ENCODE measurements around the gene COL18A1. TPM values are rescaled to one million over a fixed set of nuclear protein-coding genes. Genes with fewer than 3 reads are reported as not detected.

Gene COL18A1
- total RNA-seq, 4 donors from 2014 or later: 19.3 to 121 (median 23.3) TPM

- H3K27me3 ChIP-seq: no peaks in the 10 kb centered on the region
- no peaks in the 10 kb centered on the region for H3K36me3 ChIP-seq
- WGBS, 2 donors (ENCODE audit: low coverage in 1 of 2): 85% methylated on average over 24 of the region's 26 CpGs; no CpG with 5 or more reads in 1 of the 2 donors
- H3K4me3 ChIP-seq: no peak overlapping the region
- H3K27ac ChIP-seq: no peak overlapping the region
- intact Hi-C loops (cut with DNase I; ENCODE audit: low total_unique reads) (no loop called here), in situ Hi-C loops (cut with MboI; ENCODE audit: low pct_ligation_motif_present in 1 of 4, low pct_unique_long_range_greater_than_20kb in 1 of 4, low sequenced_read_pairs in 3 of 4) (no loop called here)
- no peak for DNase-seq
- no peak for TF ChIP-seq EP300 (IDR thresholded peaks at IDR 0.05; ENCODE audit: low read depth)
- TF ChIP-seq POLR2AphosphoS5 (IDR thresholded peaks at IDR 0.05): no peak
- no peak for TF ChIP-seq POLR2A (IDR thresholded peaks at IDR 0.05)
- no peak for TF ChIP-seq CTCF (IDR thresholded peaks at IDR 0.05)
- no peaks in the 10 kb centered on the region for H3K4me1 ChIP-seq
- no peaks in the 10 kb centered on the region for H3K9me3 ChIP-seq
These were observed 11.9 kb upstream of the COL18A1 start for GRCh38 chr21:45393021-45393420.

GRCh38 chr21:45393833-45394638 is 10.9 kb upstream of the COL18A1 start:
- Histone ChIP-seq H3K36me3 (no peaks in the 10 kb centered on the region), H3K4me1 (no peaks in the 10 kb centered on the region), H3K9me3 (no peaks in the 10 kb centered on the region), H3K27me3 (no peaks in the 10 kb centered on the region), H3K27ac (no peak overlapping the region), H3K4me3 (no peak overlapping the region)
- intact Hi-C loops (cut with DNase I; ENCODE audit: low total_unique reads) (no loop called here), in situ Hi-C loops (cut with MboI; ENCODE audit: low pct_ligation_motif_present in 1 of 4, low pct_unique_long_range_greater_than_20kb in 1 of 4, low sequenced_read_pairs in 3 of 4) (no loop called here)
- no peak for DNase-seq
- 80 to 81% methylated on average over 11 to 26 of the region's 30 CpGs for WGBS, 2 donors (ENCODE audit: low coverage in 1 of 2)
- TF ChIP-seq EP300 (IDR thresholded peaks at IDR 0.05; ENCODE audit: low read depth) (no peak), POLR2AphosphoS5 (IDR thresholded peaks at IDR 0.05) (no peak), CTCF (IDR thresholded peaks at IDR 0.05) (no peak), POLR2A (IDR thresholded peaks at IDR 0.05) (no peak)

- Histone ChIP-seq H3K4me3 (no peak overlapping the region), H3K27me3 (no peaks in the 10 kb centered on the region), H3K27ac (no peak overlapping the region), H3K4me1 (no peaks in the 10 kb centered on the region), H3K9me3 (peaks cover 0 to 1% of the 10 kb centered on the region in 2 donors), H3K36me3 (no peaks in the 10 kb centered on the region)
- WGBS, 2 donors (ENCODE audit: low coverage in 1 of 2): 17 to 78% methylated on average over 1 to 8 of the region's 8 CpGs
- intact Hi-C loops (cut with DNase I; ENCODE audit: low total_unique reads): no loop called here
- TF ChIP-seq CTCF (IDR thresholded peaks at IDR 0.05): no peak
- in situ Hi-C loops (cut with MboI; ENCODE audit: low pct_ligation_motif_present in 1 of 4, low pct_unique_long_range_greater_than_20kb in 1 of 4, low sequenced_read_pairs in 3 of 4): no loop called here
- DNase-seq: no peak
These were observed 8.4 kb upstream of the COL18A1 start for GRCh38 chr21:45396620-45396995.

- Histone ChIP-seq H3K27me3 (peaks cover 3% of the 10 kb centered on the region), H3K4me1 (no peaks in the 10 kb centered on the region), H3K36me3 (no peaks in the 10 kb centered on the region), H3K27ac (no peak overlapping the region), H3K9me3 (peaks cover 0 to 3% of the 10 kb centered on the region in 2 donors), H3K4me3 (no peak overlapping the region)
- intact Hi-C loops (cut with DNase I; ENCODE audit: low total_unique reads) (no loop called here), in situ Hi-C loops (cut with MboI; ENCODE audit: low pct_ligation_motif_present in 1 of 4, low pct_unique_long_range_greater_than_20kb in 1 of 4, low sequenced_read_pairs in 3 of 4) (no loop called here)
- 32 to 75% methylated on average over 2 of the region's 2 CpGs for WGBS, 2 donors (ENCODE audit: low coverage in 1 of 2)
- no peak for TF ChIP-seq POLR2A (IDR thresholded peaks at IDR 0.05)
- no peak for TF ChIP-seq EP300 (IDR thresholded peaks at IDR 0.05; ENCODE audit: low read depth)
- no peak for TF ChIP-seq CTCF (IDR thresholded peaks at IDR 0.05)
- TF ChIP-seq POLR2AphosphoS5 (IDR thresholded peaks at IDR 0.05): no peak
- no peak for DNase-seq
These were observed 7.6 kb upstream of the COL18A1 start for GRCh38 chr21:45397381-45397780.

Measured in transverse colon (tissue), 4 donors.